Astrocyte of the cerebellum (primary cell): ENCODE results near the gene ZGLP1.
A peak's percentile ranks its signal among the peaks of the same experiment; 100 is the strongest.
"Not testable (repeated sequence)": the region's sequence is repeated elsewhere in the genome, so short reads cannot be mapped to it uniquely, and the experiment has no call there.

ENCODE experiments used
- DNase-seq: peaks from one replicate; pipeline ENCODE4 v3.0.0-alpha.2; 2011; ENCODE audit warnings: low read depth
- H3K4me3 ChIP-seq: 2 replicates; pipeline ENCODE4 v1.5.1; 2011; ENCODE audit warnings: mild to moderate bottlenecking, low read depth, low read length, moderate library complexity
- CTCF ChIP-seq: IDR thresholded peaks from 2 replicates; pipeline ENCODE4 v1.5.1; 2012; ENCODE audit warnings: low read length, low read depth, moderate library complexity, mild to moderate bottlenecking; ENCODE audit errors: missing control alignments
- in situ Hi-C: cut with HindIII; loops from 2 replicates; pipeline ENCODE4 v1.10.0; 2017; ENCODE audit warnings: low sequenced_read_pairs

ZGLP1 gene

GRCh38 chr19:10343495-10343894 is 33.9 kb upstream of the ZGLP1 start:
- DNase-seq: no peak
- in situ Hi-C loops: no loop called here
- TF ChIP-seq CTCF: no peak
- H3K4me3 ChIP-seq: no peak overlapping the region

- no peak overlapping the region for H3K4me3 ChIP-seq
- DNase-seq: no peak
- TF ChIP-seq CTCF: no peak
- in situ Hi-C loops: no loop called here
Observed at GRCh38 chr19:10339977-10340376, 30.4 kb upstream of the ZGLP1 start.

- TF ChIP-seq CTCF: no peak
- in situ Hi-C loops: no loop called here
- DNase-seq: no peak
- no peak within 1 kb of the TSS for H3K4me3 ChIP-seq
Observed at GRCh38 chr19:10339380-10339960, 29.9 kb upstream of the ZGLP1 start, which contains the start of gene ICAM3. Gene ICAM3, minus strand, starts transcription at chr19:10339624. Its CDS starts 10 bp downstream, at chr19:10339614.

GRCh38 chr19:10338940-10339339 is 29.3 kb upstream of the ZGLP1 start:
- in situ Hi-C loops: no loop called here
- TF ChIP-seq CTCF: no peak
- no peak overlapping the region for H3K4me3 ChIP-seq
- no peak for DNase-seq

GRCh38 chr19:10336725-10337124 is 27.1 kb upstream of the ZGLP1 start:
- DNase-seq, in situ Hi-C loops, H3K4me3 ChIP-seq: not testable (repeated sequence)

- TF ChIP-seq CTCF: no peak
- H3K4me3 ChIP-seq: peak overlapping the region; percentile 68
Observed at GRCh38 chr19:10335352-10335985, 25.9 kb upstream of the ZGLP1 start.

GRCh38 chr19:10334588-10335351 is 25.2 kb upstream of the ZGLP1 start:
- peak overlapping the region; percentile 68 for H3K4me3 ChIP-seq
- no peak for TF ChIP-seq CTCF
- DNase-seq: peak; percentile 82
- in situ Hi-C loops: no loop called here

More at GRCh38 chr19:10335352-10335985, 25.9 kb upstream of the ZGLP1 start:
- DNase-seq: no peak
- in situ Hi-C loops: no loop called here
